ENCODE measurements around the gene PLSCR4.

DNA sequence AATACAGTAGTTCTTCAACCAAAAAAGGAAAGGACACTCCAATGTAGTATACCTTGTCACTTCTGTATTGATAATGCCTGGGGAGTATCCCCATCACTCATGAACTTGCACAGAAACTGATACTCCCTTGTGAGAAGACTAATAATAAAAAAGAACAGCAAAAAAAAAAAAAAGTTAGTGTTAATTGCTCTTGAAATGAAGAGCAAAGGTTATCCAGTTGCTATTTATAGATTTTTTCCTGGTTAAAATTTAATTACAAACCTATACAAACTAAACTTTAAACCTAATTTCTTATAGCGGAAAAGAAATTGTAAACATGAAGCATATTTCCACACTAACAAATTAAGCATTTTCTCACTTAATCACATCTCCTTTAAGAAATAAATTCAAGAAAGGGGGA is 96.6 kb downstream of the PLSCR4 start:
- TF ChIP-seq POLR2A (IDR thresholded peaks at IDR 0.05; ENCODE audit: low read depth, low read length) (no peak), CTCF (conservative IDR thresholded peaks at IDR 0.05; ENCODE audit: low read depth, low read length) (no peak), CEBPB (IDR thresholded peaks at IDR 0.05; ENCODE audit: low read depth, low read length) (no peak)
